HEK293 (cell line): ENCODE data around the gene NPVF.

Source experiments
- CTCF ChIA-PET: fragments of 350-600 bp; formaldehyde crosslinking; extraction: SDS; loops from one replicate; lab custom pipeline; 2021; ENCODE audit warnings: antibody characterized with exemption; lab: Yijun Ruan, JAX
- POLR2A ChIA-PET: fragments of 300-600 bp; formaldehyde crosslinking; extraction: SDS; loops from one replicate; lab custom pipeline; 2020; ENCODE audit warnings: antibody characterized with exemption, inconsistent platforms; lab: Yijun Ruan, JAX
- H3K27ac ChIP-seq: fragments of 200-500 bp; sonication (Bioruptor generic); 2 replicates; pipeline ENCODE4 v1.5.1; 2014; ENCODE audit warnings: low read depth, low read length, control low read depth, inconsistent platforms; ENCODE audit errors: extremely low read depth
- H3K36me3 ChIP-seq, 2 experiments: fragments of 200-500 bp in 1 of 2; sonication (Bioruptor generic) in 1 of 2; 1 replicate in 1 of 2; 2 replicates in 1 of 2; pipeline ENCODE4 v1.5.1; 2014 to 2017; ENCODE audit warnings: inconsistent platforms in 2 of 2, low read length in 2 of 2; ENCODE audit not compliant: control insufficient read depth in 2 of 2, insufficient read depth in 1 of 2
- H3K4me1 ChIP-seq: fragments of 200-500 bp; sonication (Bioruptor generic); 2 replicates; pipeline ENCODE4 v1.5.1; 2014; ENCODE audit warnings: mild to moderate bottlenecking, low read length, inconsistent platforms; ENCODE audit not compliant: control insufficient read depth, insufficient read depth
- H3K4me3 ChIP-seq: 2 replicates; pipeline ENCODE4 v1.5.1; 2011; ENCODE audit warnings: low read depth, mild to moderate bottlenecking, control low read depth, low read length, moderate library complexity
- H3K9me3 ChIP-seq: fragments of 200-500 bp; sonication (Bioruptor generic); 2 replicates; pipeline ENCODE4 v1.5.1; 2014; ENCODE audit warnings: low read depth, low read length, inconsistent platforms; ENCODE audit not compliant: control insufficient read depth, insufficient read depth
- GLI2 ChIP-seq: fragments of 450-650 bp; formaldehyde crosslinking; IDR thresholded peaks from 2 replicates; pipeline ENCODE4; 2017; ENCODE audit warnings: missing biosample characterization, missing genetic modification characterization, low read depth, borderline replicate concordance
- KLF16 ChIP-seq: fragments of 450-650 bp; formaldehyde crosslinking; IDR thresholded peaks from 2 replicates; pipeline ENCODE4 v1.5.1; 2017; ENCODE audit warnings: missing biosample characterization, missing genetic modification characterization
- OSR2 ChIP-seq: fragments of 450-650 bp; formaldehyde crosslinking; IDR thresholded peaks from 2 replicates; pipeline ENCODE4 v1.5.1; 2016; ENCODE audit warnings: missing biosample characterization, missing genetic modification characterization
- OVOL3 ChIP-seq: fragments of 450-650 bp; formaldehyde crosslinking; IDR thresholded peaks from 2 replicates; pipeline ENCODE4 v1.5.1; 2016; ENCODE audit warnings: missing biosample characterization, missing genetic modification characterization
- ZBTB17 ChIP-seq: fragments of 450-650 bp; formaldehyde crosslinking; IDR thresholded peaks from 2 replicates; pipeline ENCODE4 v1.5.1; 2016; ENCODE audit warnings: missing biosample characterization, missing genetic modification characterization
- ZBTB7A ChIP-seq: fragments of 450-650 bp; formaldehyde crosslinking; IDR thresholded peaks from 2 replicates; pipeline ENCODE4 v1.5.1; 2016; ENCODE audit warnings: low read depth, missing biosample characterization, missing genetic modification characterization
- ZFHX2 ChIP-seq: fragments of 450-650 bp; formaldehyde crosslinking; conservative IDR thresholded peaks from 2 replicates; pipeline ENCODE4 v1.5.1; 2016; ENCODE audit warnings: missing biosample characterization, missing genetic modification characterization
- ZNF132 ChIP-seq: fragments of 450-650 bp; formaldehyde crosslinking; IDR thresholded peaks from 2 replicates; pipeline ENCODE4 v1.5.1; 2017; ENCODE audit warnings: missing biosample characterization, missing genetic modification characterization, borderline replicate concordance
- ZNF140 ChIP-seq: fragments of 450-650 bp; formaldehyde crosslinking; IDR thresholded peaks from 2 replicates; pipeline ENCODE4 v1.5.1; 2016; ENCODE audit warnings: missing biosample characterization, missing genetic modification characterization
- ZNF19 ChIP-seq: fragments of 450-650 bp; formaldehyde crosslinking; IDR thresholded peaks from 2 replicates; pipeline ENCODE4; 2016; ENCODE audit warnings: missing biosample characterization, missing genetic modification characterization, low read depth
- ZNF24 ChIP-seq: fragments of 450-650 bp; formaldehyde crosslinking; IDR thresholded peaks from 2 replicates; pipeline ENCODE4 v1.5.1; 2016; ENCODE audit warnings: missing biosample characterization, missing genetic modification characterization
- ZNF610 ChIP-seq: fragments of 450-650 bp; formaldehyde crosslinking; IDR thresholded peaks from 2 replicates; pipeline ENCODE4 v1.5.1; 2016; ENCODE audit warnings: missing biosample characterization, missing genetic modification characterization, borderline replicate concordance
- ZNF624 ChIP-seq: fragments of 450-650 bp; formaldehyde crosslinking; IDR thresholded peaks from 2 replicates; pipeline ENCODE4 v1.5.1; 2017; ENCODE audit warnings: missing biosample characterization, missing genetic modification characterization
- ZNF670 ChIP-seq: fragments of 450-650 bp; formaldehyde crosslinking; IDR thresholded peaks from 2 replicates; pipeline ENCODE4 v1.5.1; 2016; ENCODE audit warnings: missing biosample characterization, missing genetic modification characterization, low read depth
- ZNF677 ChIP-seq: fragments of 450-650 bp; IDR thresholded peaks from 2 replicates; pipeline ENCODE4 v1.5.0; 2018; ENCODE audit warnings: missing biosample characterization, mild to moderate bottlenecking, missing genetic modification characterization, moderate library complexity
- ZNF707 ChIP-seq: fragments of 450-650 bp; formaldehyde crosslinking; IDR thresholded peaks from 2 replicates; pipeline ENCODE4 v1.5.1; 2016; ENCODE audit warnings: missing biosample characterization, missing genetic modification characterization
- ZNF768 ChIP-seq: fragments of 450-650 bp; formaldehyde crosslinking; IDR thresholded peaks from 2 replicates; pipeline ENCODE4 v1.5.1; 2018; ENCODE audit warnings: missing biosample characterization, mild to moderate bottlenecking, missing genetic modification characterization
- ZNF785 ChIP-seq: fragments of 450-650 bp; formaldehyde crosslinking; IDR thresholded peaks from 2 replicates; pipeline ENCODE4 v1.5.1; 2016; ENCODE audit warnings: missing biosample characterization, missing genetic modification characterization
- ZNF791 ChIP-seq: fragments of 450-650 bp; formaldehyde crosslinking; IDR thresholded peaks from 2 replicates; pipeline ENCODE4 v1.5.1; 2016; ENCODE audit warnings: missing biosample characterization, missing genetic modification characterization
- ZSCAN23 ChIP-seq: fragments of 450-650 bp; formaldehyde crosslinking; IDR thresholded peaks from 2 replicates; pipeline ENCODE4 v1.5.1; 2016; ENCODE audit warnings: missing biosample characterization, missing genetic modification characterization
- TF ChIP-seq, protein P1 (sequence below): IDR thresholded peaks from 2 replicates; pipeline ENCODE4 v1.6.1; 2011; ENCODE audit warnings: mild to moderate bottlenecking, low read depth, low read length, borderline replicate concordance
- TF ChIP-seq, protein P2 (sequence below): fragments of 450-650 bp; formaldehyde crosslinking; IDR thresholded peaks from 2 replicates; pipeline ENCODE4 v1.5.1; 2017; ENCODE audit warnings: missing biosample characterization, missing genetic modification characterization
- TF ChIP-seq, protein P3 (sequence below): fragments of 450-650 bp; formaldehyde crosslinking; IDR thresholded peaks from 2 replicates; pipeline ENCODE4 v1.5.1; 2016; ENCODE audit warnings: missing biosample characterization, missing genetic modification characterization
- TF ChIP-seq, protein P4 (sequence below): fragments of 450-650 bp; formaldehyde crosslinking; IDR thresholded peaks from 2 replicates; pipeline ENCODE4 v1.5.0; 2017; ENCODE audit warnings: missing biosample characterization, missing genetic modification characterization, borderline replicate concordance
- TF ChIP-seq, protein P5 (sequence below): fragments of 450-650 bp; formaldehyde crosslinking; IDR thresholded peaks from 2 replicates; pipeline ENCODE4 v1.5.1; 2016; ENCODE audit warnings: missing biosample characterization, missing genetic modification characterization
- TF ChIP-seq, protein P6 (sequence below): fragments of 450-650 bp; formaldehyde crosslinking; conservative IDR thresholded peaks from 2 replicates; pipeline ENCODE4 v1.5.1; 2016; ENCODE audit warnings: low read depth, missing biosample characterization, missing genetic modification characterization

The NPVF gene

DNA sequence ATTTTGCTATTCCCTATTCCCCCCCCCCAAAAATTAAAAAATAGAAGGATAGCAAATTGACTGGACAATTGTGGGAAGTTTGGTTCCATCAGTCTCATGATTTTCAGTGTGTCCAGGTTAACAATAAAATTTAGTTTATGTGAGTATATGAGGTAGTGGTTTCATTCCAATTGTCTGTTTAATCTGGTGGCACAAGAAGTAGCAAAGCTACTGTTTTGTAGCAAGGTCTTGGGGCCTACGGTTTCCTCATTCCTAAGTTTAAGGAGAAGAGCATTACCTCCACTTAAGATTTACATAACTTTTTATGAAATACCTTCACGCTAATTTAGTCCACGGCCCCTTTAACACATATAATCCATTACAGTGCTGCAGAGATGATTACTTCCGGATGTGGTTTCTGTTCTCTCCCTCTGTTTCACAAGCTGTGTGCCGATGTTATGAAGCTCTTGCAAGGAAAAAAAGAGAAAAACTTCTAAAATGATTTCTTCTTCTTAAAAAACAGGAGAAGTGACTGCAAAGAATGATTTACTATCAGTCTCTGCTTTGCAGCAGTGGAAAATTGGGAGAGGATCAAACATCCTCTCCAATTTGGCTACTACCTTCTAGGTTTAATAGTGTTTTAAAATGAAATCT, 32.7 kb upstream of the NPVF start:
- POLR2A ChIA-PET = no interaction called here
- Histone ChIP-seq H3K27ac (no peak overlapping the region), H3K4me3 (no peak overlapping the region), H3K9me3 (no peaks in the 10 kb centered on the region), H3K4me1 (peaks cover 11% of the 10 kb centered on the region; the same call in 1 of the 2 replicates), H3K36me3 (no peaks in the 10 kb centered on the region)
- CTCF ChIA-PET = interaction anchor here (0.6 to 8.2 kb wide), 8 partner anchors 45 to 1230 kb away, joined by 3 to 230 read pairs (median 6); no protein-coding TSS in a partner anchor
- TF ChIP-seq ZNF132 = no peak
- TF ChIP-seq, protein P1, sequence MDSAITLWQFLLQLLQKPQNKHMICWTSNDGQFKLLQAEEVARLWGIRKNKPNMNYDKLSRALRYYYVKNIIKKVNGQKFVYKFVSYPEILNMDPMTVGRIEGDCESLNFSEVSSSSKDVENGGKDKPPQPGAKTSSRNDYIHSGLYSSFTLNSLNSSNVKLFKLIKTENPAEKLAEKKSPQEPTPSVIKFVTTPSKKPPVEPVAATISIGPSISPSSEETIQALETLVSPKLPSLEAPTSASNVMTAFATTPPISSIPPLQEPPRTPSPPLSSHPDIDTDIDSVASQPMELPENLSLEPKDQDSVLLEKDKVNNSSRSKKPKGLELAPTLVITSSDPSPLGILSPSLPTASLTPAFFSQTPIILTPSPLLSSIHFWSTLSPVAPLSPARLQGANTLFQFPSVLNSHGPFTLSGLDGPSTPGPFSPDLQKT = no peak
- no peak for TF ChIP-seq ZNF140 (tag by site-specific recombination)
- no peak for TF ChIP-seq ZNF19
- no peak for TF ChIP-seq ZNF791 (tag by site-specific recombination)
- TF ChIP-seq GLI2 = no peak
- TF ChIP-seq, protein P2, sequence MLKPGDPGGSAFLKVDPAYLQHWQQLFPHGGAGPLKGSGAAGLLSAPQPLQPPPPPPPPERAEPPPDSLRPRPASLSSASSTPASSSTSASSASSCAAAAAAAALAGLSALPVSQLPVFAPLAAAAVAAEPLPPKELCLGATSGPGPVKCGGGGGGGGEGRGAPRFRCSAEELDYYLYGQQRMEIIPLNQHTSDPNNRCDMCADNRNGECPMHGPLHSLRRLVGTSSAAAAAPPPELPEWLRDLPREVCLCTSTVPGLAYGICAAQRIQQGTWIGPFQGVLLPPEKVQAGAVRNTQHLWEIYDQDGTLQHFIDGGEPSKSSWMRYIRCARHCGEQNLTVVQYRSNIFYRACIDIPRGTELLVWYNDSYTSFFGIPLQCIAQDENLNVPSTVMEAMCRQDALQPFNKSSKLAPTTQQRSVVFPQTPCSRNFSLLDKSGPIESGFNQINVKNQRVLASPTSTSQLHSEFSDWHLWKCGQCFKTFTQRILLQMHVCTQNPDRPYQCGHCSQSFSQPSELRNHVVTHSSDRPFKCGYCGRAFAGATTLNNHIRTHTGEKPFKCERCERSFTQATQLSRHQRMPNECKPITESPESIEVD = peak; percentile 76
- TF ChIP-seq ZNF670 (tag by site-specific recombination) = no peak
- TF ChIP-seq, protein P3, sequence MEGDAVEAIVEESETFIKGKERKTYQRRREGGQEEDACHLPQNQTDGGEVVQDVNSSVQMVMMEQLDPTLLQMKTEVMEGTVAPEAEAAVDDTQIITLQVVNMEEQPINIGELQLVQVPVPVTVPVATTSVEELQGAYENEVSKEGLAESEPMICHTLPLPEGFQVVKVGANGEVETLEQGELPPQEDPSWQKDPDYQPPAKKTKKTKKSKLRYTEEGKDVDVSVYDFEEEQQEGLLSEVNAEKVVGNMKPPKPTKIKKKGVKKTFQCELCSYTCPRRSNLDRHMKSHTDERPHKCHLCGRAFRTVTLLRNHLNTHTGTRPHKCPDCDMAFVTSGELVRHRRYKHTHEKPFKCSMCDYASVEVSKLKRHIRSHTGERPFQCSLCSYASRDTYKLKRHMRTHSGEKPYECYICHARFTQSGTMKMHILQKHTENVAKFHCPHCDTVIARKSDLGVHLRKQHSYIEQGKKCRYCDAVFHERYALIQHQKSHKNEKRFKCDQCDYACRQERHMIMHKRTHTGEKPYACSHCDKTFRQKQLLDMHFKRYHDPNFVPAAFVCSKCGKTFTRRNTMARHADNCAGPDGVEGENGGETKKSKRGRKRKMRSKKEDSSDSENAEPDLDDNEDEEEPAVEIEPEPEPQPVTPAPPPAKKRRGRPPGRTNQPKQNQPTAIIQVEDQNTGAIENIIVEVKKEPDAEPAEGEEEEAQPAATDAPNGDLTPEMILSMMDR = no peak
- TF ChIP-seq ZNF677 (tag by site-specific recombination) = no peak
- TF ChIP-seq ZNF707 (tag by site-specific recombination) = no peak
- no peak for TF ChIP-seq ZNF624 (tag by site-specific recombination)
- TF ChIP-seq, protein P4, sequence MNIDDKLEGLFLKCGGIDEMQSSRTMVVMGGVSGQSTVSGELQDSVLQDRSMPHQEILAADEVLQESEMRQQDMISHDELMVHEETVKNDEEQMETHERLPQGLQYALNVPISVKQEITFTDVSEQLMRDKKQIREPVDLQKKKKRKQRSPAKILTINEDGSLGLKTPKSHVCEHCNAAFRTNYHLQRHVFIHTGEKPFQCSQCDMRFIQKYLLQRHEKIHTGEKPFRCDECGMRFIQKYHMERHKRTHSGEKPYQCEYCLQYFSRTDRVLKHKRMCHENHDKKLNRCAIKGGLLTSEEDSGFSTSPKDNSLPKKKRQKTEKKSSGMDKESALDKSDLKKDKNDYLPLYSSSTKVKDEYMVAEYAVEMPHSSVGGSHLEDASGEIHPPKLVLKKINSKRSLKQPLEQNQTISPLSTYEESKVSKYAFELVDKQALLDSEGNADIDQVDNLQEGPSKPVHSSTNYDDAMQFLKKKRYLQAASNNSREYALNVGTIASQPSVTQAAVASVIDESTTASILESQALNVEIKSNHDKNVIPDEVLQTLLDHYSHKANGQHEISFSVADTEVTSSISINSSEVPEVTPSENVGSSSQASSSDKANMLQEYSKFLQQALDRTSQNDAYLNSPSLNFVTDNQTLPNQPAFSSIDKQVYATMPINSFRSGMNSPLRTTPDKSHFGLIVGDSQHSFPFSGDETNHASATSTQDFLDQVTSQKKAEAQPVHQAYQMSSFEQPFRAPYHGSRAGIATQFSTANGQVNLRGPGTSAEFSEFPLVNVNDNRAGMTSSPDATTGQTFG (tag by site-specific recombination) = no peak
- no peak for TF ChIP-seq OVOL3 (tag by site-specific recombination)
- peak; percentile 32; the same call in 1 of the 2 replicates for TF ChIP-seq ZBTB17 (tag by site-specific recombination)
- TF ChIP-seq OSR2 (tag by site-specific recombination) = peak; percentile 57; the same call in 1 of the 2 replicates
- TF ChIP-seq, protein P5, sequence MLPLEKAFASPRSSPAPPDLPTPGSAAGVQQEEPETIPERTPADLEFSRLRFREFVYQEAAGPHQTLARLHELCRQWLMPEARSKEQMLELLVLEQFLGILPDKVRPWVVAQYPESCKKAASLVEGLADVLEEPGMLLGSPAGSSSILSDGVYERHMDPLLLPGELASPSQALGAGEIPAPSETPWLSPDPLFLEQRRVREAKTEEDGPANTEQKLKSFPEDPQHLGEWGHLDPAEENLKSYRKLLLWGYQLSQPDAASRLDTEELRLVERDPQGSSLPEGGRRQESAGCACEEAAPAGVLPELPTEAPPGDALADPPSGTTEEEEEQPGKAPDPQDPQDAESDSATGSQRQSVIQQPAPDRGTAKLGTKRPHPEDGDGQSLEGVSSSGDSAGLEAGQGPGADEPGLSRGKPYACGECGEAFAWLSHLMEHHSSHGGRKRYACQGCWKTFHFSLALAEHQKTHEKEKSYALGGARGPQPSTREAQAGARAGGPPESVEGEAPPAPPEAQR (tag by site-specific recombination) = no peak
- TF ChIP-seq ZNF24 (tag by site-specific recombination) = no peak
- no peak for TF ChIP-seq ZNF785 (tag by site-specific recombination)
- no peak for TF ChIP-seq ZNF610 (tag by site-specific recombination)
- no peak for TF ChIP-seq ZFHX2 (tag by site-specific recombination)
- no peak for TF ChIP-seq ZBTB7A
- TF ChIP-seq ZNF768 (tag by site-specific recombination) = no peak
- no peak for TF ChIP-seq ZSCAN23 (tag by site-specific recombination)
- TF ChIP-seq, protein P6, sequence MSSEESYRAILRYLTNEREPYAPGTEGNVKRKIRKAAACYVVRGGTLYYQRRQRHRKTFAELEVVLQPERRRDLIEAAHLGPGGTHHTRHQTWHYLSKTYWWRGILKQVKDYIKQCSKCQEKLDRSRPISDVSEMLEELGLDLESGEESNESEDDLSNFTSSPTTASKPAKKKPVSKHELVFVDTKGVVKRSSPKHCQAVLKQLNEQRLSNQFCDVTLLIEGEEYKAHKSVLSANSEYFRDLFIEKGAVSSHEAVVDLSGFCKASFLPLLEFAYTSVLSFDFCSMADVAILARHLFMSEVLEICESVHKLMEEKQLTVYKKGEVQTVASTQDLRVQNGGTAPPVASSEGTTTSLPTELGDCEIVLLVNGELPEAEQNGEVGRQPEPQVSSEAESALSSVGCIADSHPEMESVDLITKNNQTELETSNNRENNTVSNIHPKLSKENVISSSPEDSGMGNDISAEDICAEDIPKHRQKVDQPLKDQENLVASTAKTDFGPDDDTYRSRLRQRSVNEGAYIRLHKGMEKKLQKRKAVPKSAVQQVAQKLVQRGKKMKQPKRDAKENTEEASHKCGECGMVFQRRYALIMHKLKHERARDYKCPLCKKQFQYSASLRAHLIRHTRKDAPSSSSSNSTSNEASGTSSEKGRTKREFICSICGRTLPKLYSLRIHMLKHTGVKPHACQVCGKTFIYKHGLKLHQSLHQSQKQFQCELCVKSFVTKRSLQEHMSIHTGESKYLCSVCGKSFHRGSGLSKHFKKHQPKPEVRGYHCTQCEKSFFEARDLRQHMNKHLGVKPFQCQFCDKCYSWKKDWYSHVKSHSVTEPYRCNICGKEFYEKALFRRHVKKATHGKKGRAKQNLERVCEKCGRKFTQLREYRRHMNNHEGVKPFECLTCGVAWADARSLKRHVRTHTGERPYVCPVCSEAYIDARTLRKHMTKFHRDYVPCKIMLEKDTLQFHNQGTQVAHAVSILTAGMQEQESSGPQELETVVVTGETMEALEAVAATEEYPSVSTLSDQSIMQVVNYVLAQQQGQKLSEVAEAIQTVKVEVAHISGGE (tag by site-specific recombination) = peak; percentile 28; the same call in 1 of the 2 replicates
- no peak for TF ChIP-seq KLF16 (tag by site-specific recombination)
